ENCODE results near the gene RYR1. TPM values are rescaled to one million over a fixed set of nuclear protein-coding genes. Genes with fewer than 3 reads are reported as not detected.

Gene RYR1
- total and polyA plus RNA-seq, 10 of the 15 experiments (the other 5 are each of a cell fraction or from before 2014, with no cell fraction given) = under 0.01 to 0.32 (median 0.07) TPM; not detected in 1

DNA sequence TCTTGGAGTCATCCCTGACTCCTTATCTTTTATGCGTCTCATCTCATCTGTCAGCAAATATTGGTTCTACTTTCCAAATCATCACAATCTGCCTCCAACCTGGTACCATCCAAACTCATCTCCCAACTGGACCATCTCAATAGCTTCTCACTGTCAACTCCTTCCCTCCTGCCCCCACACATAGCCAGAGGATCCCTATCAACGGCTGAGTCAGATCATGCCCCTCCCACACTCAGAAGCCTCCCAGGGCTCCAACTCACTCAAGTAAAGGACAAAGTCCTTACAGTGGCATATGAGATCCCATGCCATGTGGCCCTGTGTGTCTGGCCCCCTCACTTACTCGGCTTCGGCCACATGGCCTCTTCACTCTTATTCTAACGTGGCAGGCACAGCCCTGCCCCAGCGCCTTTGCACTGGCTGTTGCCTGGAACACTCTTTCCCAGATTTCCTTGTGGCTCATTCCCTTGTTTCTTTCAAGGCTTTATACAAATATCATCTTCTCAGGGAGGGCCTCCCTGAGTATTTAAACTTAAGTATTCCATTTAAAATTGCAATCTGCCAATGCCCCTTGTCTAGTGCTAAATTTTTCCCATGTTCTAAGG is 40.7 kb upstream of the RYR1 start (continued):
- TF ChIP-seq, protein P1, sequence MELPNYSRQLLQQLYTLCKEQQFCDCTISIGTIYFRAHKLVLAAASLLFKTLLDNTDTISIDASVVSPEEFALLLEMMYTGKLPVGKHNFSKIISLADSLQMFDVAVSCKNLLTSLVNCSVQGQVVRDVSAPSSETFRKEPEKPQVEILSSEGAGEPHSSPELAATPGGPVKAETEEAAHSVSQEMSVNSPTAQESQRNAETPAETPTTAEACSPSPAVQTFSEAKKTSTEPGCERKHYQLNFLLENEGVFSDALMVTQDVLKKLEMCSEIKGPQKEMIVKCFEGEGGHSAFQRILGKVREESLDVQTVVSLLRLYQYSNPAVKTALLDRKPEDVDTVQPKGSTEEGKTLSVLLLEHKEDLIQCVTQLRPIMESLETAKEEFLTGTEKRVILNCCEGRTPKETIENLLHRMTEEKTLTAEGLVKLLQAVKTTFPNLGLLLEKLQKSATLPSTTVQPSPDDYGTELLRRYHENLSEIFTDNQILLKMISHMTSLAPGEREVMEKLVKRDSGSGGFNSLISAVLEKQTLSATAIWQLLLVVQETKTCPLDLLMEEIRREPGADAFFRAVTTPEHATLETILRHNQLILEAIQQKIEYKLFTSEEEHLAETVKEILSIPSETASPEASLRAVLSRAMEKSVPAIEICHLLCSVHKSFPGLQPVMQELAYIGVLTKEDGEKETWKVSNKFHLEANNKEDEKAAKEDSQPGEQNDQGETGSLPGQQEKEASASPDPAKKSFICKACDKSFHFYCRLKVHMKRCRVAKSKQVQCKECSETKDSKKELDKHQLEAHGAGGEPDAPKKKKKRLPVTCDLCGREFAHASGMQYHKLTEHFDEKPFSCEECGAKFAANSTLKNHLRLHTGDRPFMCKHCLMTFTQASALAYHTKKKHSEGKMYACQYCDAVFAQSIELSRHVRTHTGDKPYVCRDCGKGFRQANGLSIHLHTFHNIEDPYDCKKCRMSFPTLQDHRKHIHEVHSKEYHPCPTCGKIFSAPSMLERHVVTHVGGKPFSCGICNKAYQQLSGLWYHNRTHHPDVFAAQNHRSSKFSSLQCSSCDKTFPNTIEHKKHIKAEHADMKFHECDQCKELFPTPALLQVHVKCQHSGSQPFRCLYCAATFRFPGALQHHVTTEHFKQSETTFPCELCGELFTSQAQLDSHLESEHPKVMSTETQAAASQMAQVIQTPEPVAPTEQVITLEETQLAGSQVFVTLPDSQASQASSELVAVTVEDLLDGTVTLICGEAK (IDR thresholded peaks at IDR 0.05; ENCODE audit: borderline replicate concordance) = no peak
- TF ChIP-seq TCF3 (IDR thresholded peaks at IDR 0.05; ENCODE audit: borderline replicate concordance, insufficient read depth, low read depth, low read length) (no peak), ESRRA (IDR thresholded peaks at IDR 0.05; ENCODE audit: low read length) (no peak), ZNF274 (IDR thresholded peaks at IDR 0.05; ENCODE audit: insufficient read depth, insufficient read length) (no peak)

DNA sequence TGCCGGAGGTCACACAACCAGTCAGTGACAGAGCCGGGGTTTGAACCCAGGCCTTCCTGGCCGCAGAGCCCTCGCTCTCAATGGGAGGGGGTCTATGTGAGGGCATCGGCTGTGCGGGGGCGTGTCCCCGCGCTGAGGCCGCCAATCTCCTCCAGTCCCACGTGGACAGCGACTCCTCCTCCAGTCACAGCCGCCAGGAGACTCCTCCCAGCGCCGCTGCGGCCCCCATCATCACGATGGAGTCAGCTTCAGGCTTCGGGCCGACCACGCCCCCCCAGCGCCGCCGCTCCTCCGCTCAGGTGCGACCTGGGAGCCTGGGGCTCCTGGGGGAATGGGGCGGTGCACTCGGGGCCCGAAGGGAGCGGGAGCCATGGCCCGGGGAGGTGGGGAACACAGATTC is 39.0 kb upstream of the RYR1 start:
- H3K27me3 ChIP-seq (replicated peaks in 1 of 2; ENCODE audit: control insufficient read depth in 2 of 2, insufficient read depth in 2 of 2, low read length in 1 of 2) = peaks cover 2 to 5% of the 10 kb centered on the region in 2 experiments; a peak in 3 of 4 replicates
- no TSS peak for BruUV-seq (replicated peaks)
- in situ Hi-C loops (cut with MboI) (no loop called here), intact Hi-C loops (cut with micrococcal nuclease; ENCODE audit: unreplicated experiment) (no loop called here)
- ATAC-seq (peak; percentile 32; the same call in 2 of the 3 replicates), DNase-seq (ENCODE audit: low read depth, low spot score) (no peak), FAIRE-seq (no peak)
- ChIA-PET POLR2A (no interaction called here), SMC1A (ENCODE audit: uncharacterized antibody, unreplicated experiment) (no interaction called here), CTCF (no interaction called here), RAD21 (ENCODE audit: unreplicated experiment) (interaction anchor here (0.8 kb wide), 1 partner anchor 160 kb away, joined by 4 read pairs; no protein-coding TSS in a partner anchor)
- 12% methylated on average over 21 of the region's 30 CpGs for WGBS (ENCODE audit: insufficient coverage, insufficient replicate concordance, low lambda C conversion rate, missing lambda C conversion rate)
- H3K36me3 ChIP-seq (ENCODE audit: control insufficient read depth in 2 of 2, insufficient read depth in 2 of 2, low read length in 1 of 2) = no peaks in the 10 kb centered on the region
- no peaks in the 10 kb centered on the region for H3K79me2 ChIP-seq (ENCODE audit: control insufficient read depth, insufficient read depth, low read length)
- no peak overlapping the region for H3K27ac ChIP-seq (ENCODE audit: control insufficient read depth, insufficient read depth)
- H3K4me3 ChIP-seq = no peak overlapping the region
- no peak overlapping the region for H3K9ac ChIP-seq (ENCODE audit: control insufficient read depth, insufficient read depth, low read length)
- H3K4me1 ChIP-seq (ENCODE audit: control insufficient read depth, insufficient read depth, low read length) = no peaks in the 10 kb centered on the region
- H4K20me1 ChIP-seq (ENCODE audit: control insufficient read depth, insufficient read depth) = no peaks in the 10 kb centered on the region
- H3K9me3 ChIP-seq (replicated peaks; ENCODE audit: control insufficient read depth, insufficient read depth, low read length) = no peaks in the 10 kb centered on the region
- no peak overlapping the region for H2AFZ ChIP-seq (ENCODE audit: control insufficient read depth, low read depth, low read length)
- TF ChIP-seq ZNF207 (IDR thresholded peaks at IDR 0.05; ENCODE audit: borderline replicate concordance) (no peak), EGR1 (IDR thresholded peaks at IDR 0.05; ENCODE audit: borderline replicate concordance in 1 of 2, low read depth in 2 of 2, low read length in 2 of 2) (peak in 1 of 2 experiments; percentile 33; a peak in 1 of 3 replicates)
- TF ChIP-seq, protein P2, sequence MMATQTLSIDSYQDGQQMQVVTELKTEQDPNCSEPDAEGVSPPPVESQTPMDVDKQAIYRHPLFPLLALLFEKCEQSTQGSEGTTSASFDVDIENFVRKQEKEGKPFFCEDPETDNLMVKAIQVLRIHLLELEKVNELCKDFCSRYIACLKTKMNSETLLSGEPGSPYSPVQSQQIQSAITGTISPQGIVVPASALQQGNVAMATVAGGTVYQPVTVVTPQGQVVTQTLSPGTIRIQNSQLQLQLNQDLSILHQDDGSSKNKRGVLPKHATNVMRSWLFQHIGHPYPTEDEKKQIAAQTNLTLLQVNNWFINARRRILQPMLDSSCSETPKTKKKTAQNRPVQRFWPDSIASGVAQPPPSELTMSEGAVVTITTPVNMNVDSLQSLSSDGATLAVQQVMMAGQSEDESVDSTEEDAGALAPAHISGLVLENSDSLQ (IDR thresholded peaks at IDR 0.05) = peak; percentile 43
- no peak overlapping the region for H3K4me2 ChIP-seq (ENCODE audit: control insufficient read depth, insufficient read depth)
